Activated T-cell treated with anti-CD3 and anti-CD28 coated beads, Interleukin-2, amount 50 U/mL, for 72 hours (primary cell): ENCODE measurements around the gene SLC5A11. TPM values are rescaled to one million over a fixed set of nuclear protein-coding genes. Genes with fewer than 3 reads are reported as not detected.
A peak's percentile ranks its signal among the peaks of the same experiment; 100 is the strongest.
"Not testable (repeated sequence)": the region's sequence is repeated elsewhere in the genome, so short reads cannot be mapped to it uniquely, and the experiment has no call there.

Experiments
- ATAC-seq, 2 donors: fragments of 150-1000 bp; cut with Tn5 transposase; replicated peaks in 1 of 2; 2 replicates each; pipeline ENCODE4 v1.10.0; 2021; ENCODE audit warnings: moderate library complexity in 2 of 2, mild to moderate bottlenecking in 1 of 2
- DNase-seq, 2 donors: peaks; one replicate each; pipeline ENCODE4 v3.0.0; 2021 to 2022; ENCODE audit warnings: mixed read lengths in 1 of 2
- H3K27ac Mint-ChIP-seq: one replicate; pipeline ENCODE4 v1.8.0; 2022; ENCODE audit warnings: mild to moderate bottlenecking, moderate library complexity, mixed read lengths
- H3K27me3 Mint-ChIP-seq: one replicate; pipeline ENCODE4 v1.8.0; 2022; ENCODE audit warnings: low read depth, mixed read lengths
- H3K36me3 Mint-ChIP-seq, 2 donors: one replicate each; pipeline ENCODE4 v1.8.0; 2022; ENCODE audit warnings: mixed read lengths in 2 of 2, mild to moderate bottlenecking in 1 of 2; ENCODE audit not compliant: insufficient read depth in 2 of 2
- H3K4me1 Mint-ChIP-seq: one replicate; pipeline ENCODE4 v1.8.0; 2022; ENCODE audit warnings: low read depth, mixed read lengths
- H3K4me3 Mint-ChIP-seq, 2 donors: one replicate each; pipeline ENCODE4 v1.8.0; 2022; ENCODE audit warnings: mild to moderate bottlenecking in 2 of 2, mixed read lengths in 2 of 2, moderate library complexity in 2 of 2
- H3K9me3 Mint-ChIP-seq, 2 donors: one replicate each; pipeline ENCODE4 v1.8.0; 2022; ENCODE audit warnings: mixed read lengths in 2 of 2
- total RNA-seq, 2 donors: library from RNA; stranded (reverse); gene quantifications; one replicate each; pipeline ENCODE4 v1.2.3, GENCODE V29; 2022

Gene SLC5A11, protein sequence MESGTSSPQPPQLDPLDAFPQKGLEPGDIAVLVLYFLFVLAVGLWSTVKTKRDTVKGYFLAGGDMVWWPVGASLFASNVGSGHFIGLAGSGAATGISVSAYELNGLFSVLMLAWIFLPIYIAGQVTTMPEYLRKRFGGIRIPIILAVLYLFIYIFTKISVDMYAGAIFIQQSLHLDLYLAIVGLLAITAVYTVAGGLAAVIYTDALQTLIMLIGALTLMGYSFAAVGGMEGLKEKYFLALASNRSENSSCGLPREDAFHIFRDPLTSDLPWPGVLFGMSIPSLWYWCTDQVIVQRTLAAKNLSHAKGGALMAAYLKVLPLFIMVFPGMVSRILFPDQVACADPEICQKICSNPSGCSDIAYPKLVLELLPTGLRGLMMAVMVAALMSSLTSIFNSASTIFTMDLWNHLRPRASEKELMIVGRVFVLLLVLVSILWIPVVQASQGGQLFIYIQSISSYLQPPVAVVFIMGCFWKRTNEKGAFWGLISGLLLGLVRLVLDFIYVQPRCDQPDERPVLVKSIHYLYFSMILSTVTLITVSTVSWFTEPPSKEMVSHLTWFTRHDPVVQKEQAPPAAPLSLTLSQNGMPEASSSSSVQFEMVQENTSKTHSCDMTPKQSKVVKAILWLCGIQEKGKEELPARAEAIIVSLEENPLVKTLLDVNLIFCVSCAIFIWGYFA
- under 1 TPM in 1 of 2 donors, not detected in 1; 0.21 TPM for total RNA-seq

DNA sequence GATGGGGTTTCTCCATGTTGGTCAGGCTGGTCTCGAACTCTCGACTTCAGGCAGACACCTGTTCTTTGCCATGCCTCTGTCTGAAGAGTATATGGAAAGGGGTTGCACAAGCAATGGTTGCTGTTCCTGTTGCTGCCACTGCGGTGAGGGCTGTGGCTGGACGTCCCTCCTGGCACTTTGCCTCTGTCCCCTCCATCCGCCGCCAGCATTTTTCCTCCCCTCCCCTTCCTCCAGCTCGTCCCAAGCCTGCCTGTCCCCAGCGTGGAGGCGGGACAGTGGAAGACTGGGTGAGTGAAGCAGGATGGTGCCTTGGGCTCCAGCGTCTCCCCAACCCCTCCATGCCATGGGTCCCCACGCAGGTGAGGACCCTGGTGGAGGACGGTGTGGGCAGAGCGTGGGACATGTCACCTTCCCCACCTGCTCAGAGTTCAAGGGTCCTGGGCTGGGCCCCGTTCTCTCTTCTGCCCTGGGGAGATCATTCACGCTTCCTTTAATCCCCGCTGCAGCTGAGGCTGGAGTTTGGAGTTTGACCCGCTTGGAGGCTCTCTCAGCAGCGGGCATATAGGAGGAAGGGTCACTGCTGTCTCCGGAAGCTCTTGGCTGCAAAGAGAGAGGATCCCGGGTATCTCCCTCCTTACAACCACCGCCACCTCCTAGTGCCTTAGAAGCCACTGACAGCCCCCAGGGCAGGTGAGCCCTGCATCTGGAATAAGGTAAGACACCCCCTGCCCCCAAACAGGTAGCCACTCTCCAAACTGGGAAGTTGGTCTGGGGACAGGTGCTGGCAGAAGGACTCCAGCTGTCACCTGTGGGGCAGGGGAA, at the start of gene SLC5A11:
TSS of gene SLC5A11 (plus strand) at position 238 of the 822 bp plus-strand sequence. CDS start 12,681 bp downstream, outside the sequence.
- Mint-ChIP-seq H3K27me3 (no peaks in the 10 kb centered on the region), H3K27ac (no peak within 1 kb of the TSS), H3K36me3 (no peaks in the 10 kb centered on the region), H3K4me3 (no peak within 1 kb of the TSS), H3K4me1 (peaks cover 19% of the 10 kb centered on the region), H3K9me3 (no peaks in the 10 kb centered on the region)
- ATAC-seq: no peak
- DNase-seq: no peak

DNA sequence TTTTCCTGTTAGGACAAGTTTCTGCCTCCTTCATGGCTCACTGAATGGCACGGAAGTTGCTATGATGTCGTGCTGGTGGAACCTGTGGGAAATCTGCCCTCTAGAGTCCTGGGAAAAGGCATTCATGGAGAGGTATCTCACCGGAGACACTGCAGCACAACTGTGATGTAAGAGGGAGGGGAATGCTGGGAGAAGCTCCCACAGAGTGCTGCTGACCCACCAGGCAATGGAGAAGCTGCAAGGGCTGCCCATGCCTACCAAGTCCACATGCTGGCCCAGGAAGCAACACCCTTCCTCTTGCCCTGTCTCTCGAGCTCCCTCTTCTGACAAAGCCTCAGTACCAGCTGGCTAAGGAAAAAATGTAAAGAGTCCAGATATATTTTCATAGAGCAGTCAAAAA, 45.2 kb upstream of the SLC5A11 start:
- peak overlapping the region; percentile 25 for H3K27ac Mint-ChIP-seq

DNA sequence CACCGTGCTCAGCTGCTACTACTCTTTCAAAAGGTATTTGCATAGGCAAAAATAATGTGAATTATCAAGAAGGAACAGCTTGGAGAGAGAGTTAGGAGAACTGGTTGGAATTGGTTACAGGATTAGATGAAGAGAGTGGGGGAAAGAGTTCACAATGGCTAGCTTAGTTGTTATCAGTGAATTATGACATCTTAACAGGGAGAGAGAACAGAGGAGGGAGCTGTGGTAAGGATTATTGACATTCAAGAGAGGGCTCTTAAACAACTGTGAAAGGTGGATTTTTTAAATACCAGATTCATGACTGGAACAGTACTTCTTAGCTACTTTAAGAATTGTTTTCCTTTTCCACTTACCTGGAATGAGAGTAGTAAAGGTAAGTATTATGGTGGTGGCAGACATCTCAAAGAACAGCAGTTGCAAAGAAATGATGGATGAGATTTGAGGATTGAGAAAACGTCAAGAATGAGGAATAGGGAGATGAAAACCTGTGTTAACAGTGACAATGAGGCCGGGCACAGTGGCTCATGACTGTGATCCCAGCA, 43.9 kb upstream of the SLC5A11 start:
- H3K9me3 Mint-ChIP-seq: no peaks in the 10 kb centered on the region
- DNase-seq (no peak), ATAC-seq (no peak)
- peaks cover 19 to 56% of the 10 kb centered on the region in 2 donors for H3K36me3 Mint-ChIP-seq
- H3K27ac Mint-ChIP-seq: peak overlapping the region; percentile 66
- no peak overlapping the region for H3K4me3 Mint-ChIP-seq
- no peaks in the 10 kb centered on the region for H3K27me3 Mint-ChIP-seq
- H3K4me1 Mint-ChIP-seq: no peaks in the 10 kb centered on the region

More for the DNA sequence above, 45.2 kb upstream of the SLC5A11 start:
- H3K36me3 Mint-ChIP-seq: peaks cover 17 to 52% of the 10 kb centered on the region in 2 donors
- no peaks in the 10 kb centered on the region for H3K27me3 Mint-ChIP-seq
- DNase-seq (no peak), ATAC-seq (no peak)
- H3K9me3 Mint-ChIP-seq: no peaks in the 10 kb centered on the region
- H3K4me1 Mint-ChIP-seq: no peaks in the 10 kb centered on the region
- H3K4me3 Mint-ChIP-seq: no peak overlapping the region

DNA sequence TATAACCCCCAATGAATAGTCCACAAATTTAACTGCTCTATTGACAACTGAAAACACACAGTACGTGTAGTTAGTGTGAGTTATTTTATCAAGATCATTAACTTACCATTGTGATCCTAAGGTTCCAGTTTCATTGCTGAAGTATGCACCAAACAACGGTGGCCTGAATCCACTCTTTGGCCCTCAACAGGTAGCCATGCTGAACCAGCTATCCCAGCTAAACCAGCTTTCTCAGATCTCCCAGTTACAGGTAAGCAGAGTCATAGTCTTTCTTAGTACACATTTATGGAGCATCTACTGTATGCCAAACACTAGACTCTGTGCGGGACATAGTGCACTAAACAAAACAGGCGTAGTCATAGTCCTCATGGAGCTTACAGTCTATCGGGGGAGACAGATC, 40.3 kb upstream of the SLC5A11 start:
- no peaks in the 10 kb centered on the region for H3K4me1 Mint-ChIP-seq
- no peaks in the 10 kb centered on the region for H3K27me3 Mint-ChIP-seq
- H3K36me3 Mint-ChIP-seq: peaks cover 9 to 49% of the 10 kb centered on the region in 2 donors
- no peak for DNase-seq
- no peak for ATAC-seq
- H3K27ac Mint-ChIP-seq: no peak overlapping the region
- H3K4me3 Mint-ChIP-seq: no peak overlapping the region
- no peaks in the 10 kb centered on the region for H3K9me3 Mint-ChIP-seq

DNA sequence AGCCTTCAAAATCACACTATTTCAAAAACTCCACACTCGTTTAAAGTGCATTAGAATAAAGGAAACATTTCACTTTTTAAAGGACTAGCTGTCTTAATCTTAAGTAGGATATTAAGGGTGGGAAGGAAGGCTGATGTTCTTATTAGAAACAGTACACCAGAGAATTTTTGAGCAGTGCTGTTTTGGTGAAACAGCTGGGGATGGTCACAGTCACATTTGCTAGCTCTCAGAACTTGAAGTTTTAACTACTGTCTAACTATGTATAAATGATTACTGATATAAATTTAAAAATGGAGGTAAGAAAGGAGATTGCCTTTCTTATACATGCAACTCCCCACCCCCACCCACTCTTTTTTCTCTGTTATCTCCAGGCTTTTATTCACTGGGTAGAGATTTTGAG, 38.5 kb upstream of the SLC5A11 start:
- peaks cover 5 to 36% of the 10 kb centered on the region in 2 donors for H3K36me3 Mint-ChIP-seq

DNA sequence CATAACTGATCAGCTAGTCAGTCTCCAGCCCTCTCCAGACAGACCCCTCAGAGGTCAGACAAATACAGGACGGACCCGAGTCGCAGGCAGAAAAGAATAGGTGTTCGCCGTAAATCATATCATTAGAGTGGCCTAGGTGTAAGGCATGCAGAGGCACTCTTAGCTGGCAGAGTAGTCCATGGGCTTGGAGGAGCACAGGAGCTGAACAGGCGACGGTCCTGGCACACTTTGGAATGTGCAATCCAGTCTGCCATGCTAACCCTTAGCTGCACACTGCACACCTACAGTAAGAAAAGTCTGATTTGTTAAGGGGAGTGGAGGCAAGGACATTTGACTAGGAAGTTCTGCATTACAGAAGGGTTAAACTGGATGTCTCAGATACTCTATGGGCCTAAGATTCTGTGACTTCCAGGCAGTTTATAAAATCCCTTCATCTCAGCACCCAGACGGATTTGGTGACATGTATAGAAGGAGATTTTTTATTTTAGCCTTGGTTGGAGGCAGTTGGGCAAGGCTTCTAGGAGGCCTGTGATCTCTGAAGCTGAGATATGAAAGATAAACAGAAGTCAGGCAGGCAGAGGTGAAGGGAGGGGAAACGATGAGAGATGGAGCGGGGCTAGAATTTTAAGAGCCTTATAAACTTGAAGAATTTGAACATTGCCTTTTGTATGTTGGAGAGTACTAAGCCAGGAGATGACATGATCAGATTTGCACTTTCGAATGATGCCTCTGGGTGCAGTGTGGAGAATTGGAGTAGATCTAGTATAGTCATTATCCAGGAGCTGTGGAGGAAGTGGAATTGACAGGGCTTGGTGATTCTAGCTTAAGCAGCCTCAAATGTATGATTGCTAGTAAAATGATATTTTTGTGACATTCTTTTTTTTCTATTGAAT, 34.6 kb upstream of the SLC5A11 start:
- Mint-ChIP-seq H3K9me3 (no peaks in the 10 kb centered on the region), H3K27me3 (no peaks in the 10 kb centered on the region), H3K4me1 (no peaks in the 10 kb centered on the region), H3K4me3 (no peak overlapping the region), H3K36me3 (peaks cover 7 to 31% of the 10 kb centered on the region in 2 donors), H3K27ac (peak overlapping the region; percentile 5)
- DNase-seq (no peak), ATAC-seq (no peak)

More for the DNA sequence above, 38.5 kb upstream of the SLC5A11 start:
- ATAC-seq (no peak), DNase-seq (no peak)
- Mint-ChIP-seq H3K9me3 (no peaks in the 10 kb centered on the region), H3K27me3 (no peaks in the 10 kb centered on the region), H3K4me1 (no peaks in the 10 kb centered on the region), H3K4me3 (no peak overlapping the region), H3K27ac (peak overlapping the region; percentile 31)

DNA sequence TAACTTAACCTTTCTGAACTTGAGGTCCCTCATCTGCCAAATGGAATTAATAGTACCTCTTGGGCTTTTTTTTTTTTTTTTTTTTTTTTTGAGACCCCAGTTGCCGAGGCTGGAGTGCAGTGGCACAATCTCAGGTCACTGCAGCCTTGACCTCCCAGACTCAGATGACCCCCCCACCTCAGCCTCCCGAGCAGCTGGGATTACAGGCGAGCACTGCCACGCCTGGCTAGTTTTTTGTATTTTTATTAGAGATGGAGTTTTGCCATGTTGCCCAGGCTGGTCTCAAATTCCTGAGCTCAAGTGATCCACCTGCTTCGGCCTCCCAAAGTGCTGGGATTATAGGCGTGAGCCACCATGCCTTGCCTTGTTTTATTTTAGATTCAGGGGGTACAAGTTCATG, 33.0 kb upstream of the SLC5A11 start:
- DNase-seq, H3K9me3 Mint-ChIP-seq, ATAC-seq, H3K4me1 Mint-ChIP-seq, H3K4me3 Mint-ChIP-seq, H3K27me3 Mint-ChIP-seq, H3K27ac Mint-ChIP-seq: not testable (repeated sequence)
- H3K36me3 Mint-ChIP-seq: peaks cover 9 to 23% of the 10 kb centered on the region in 2 donors

DNA sequence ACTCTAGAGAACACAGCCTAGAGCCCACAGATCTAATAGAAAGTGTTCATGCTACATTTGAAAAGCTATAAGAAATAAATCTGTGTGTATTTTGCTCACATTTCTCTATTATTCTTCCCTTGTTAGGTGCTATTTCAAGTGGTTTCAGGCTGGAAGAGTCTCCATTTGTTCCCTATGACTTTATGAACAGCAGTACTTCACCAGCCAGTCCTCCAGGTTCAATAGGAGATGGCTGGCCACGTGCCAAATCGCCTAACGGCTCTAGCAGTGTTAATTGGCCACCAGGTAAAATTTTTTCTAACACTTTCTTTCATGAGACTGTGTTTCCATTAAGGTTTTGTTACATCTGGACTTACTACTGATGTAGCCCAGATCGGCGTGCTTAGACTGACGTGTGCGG, 30.7 kb upstream of the SLC5A11 start:
- no peak for ATAC-seq
- Mint-ChIP-seq H3K36me3 (peaks cover 14 to 31% of the 10 kb centered on the region in 2 donors), H3K27ac (peak overlapping the region; percentile 32)

DNA sequence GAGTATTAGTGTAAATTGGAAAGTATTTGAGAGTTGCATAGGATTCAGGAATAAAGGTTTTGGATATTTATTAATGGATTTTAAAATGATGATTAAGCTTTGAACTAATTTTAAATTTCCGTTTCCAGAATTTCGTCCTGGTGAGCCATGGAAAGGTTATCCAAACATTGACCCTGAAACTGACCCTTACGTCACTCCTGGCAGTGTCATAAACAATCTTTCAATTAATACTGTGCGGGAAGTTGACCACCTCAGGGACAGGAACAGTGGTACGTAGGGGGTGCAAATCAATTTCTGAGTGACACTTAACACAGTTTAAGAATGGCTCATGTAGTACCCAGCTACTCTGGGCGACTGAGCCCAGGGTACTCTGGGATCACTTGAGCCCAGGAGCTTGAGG, 29.1 kb upstream of the SLC5A11 start:
- Mint-ChIP-seq H3K36me3 (peaks cover 15 to 32% of the 10 kb centered on the region in 2 donors), H3K9me3 (no peaks in the 10 kb centered on the region), H3K27me3 (no peaks in the 10 kb centered on the region), H3K4me3 (no peak overlapping the region), H3K4me1 (no peaks in the 10 kb centered on the region), H3K27ac (no peak overlapping the region)
- DNase-seq (no peak), ATAC-seq (no peak)

More for the DNA sequence above, 30.7 kb upstream of the SLC5A11 start:
- Mint-ChIP-seq H3K27me3 (no peaks in the 10 kb centered on the region), H3K4me1 (no peaks in the 10 kb centered on the region), H3K4me3 (no peak overlapping the region), H3K9me3 (no peaks in the 10 kb centered on the region)
- DNase-seq: no peak

DNA sequence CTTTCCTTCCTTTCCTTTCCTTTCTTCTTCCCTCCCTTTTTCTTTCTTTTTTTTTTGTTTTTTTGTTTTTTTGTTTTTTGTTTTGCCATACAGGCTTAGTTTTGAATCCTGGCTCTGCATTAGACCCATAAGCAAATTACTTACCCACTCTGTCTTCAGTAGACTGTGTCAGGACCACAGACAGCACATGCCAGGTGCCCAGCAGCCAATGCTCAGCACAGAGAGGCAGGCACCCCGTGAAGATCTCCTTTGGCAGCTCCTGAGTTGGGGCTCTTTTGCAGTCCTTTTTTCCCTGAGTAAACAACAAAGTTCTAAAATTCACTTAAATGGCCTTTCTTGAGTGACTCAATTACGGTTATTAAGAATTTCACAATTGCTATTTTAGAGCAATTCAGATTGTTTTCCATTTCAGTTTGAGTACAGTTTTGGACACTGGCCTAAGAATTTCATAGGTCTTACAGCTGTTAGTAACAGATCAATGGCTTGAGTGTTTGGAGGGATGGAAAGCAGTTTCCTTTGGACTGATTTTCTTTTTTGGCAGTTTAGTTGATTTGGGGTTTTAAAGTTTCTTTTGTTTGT, 26.2 kb upstream of the SLC5A11 start:
- H3K4me3 Mint-ChIP-seq: no peak overlapping the region
- peaks cover 13 to 29% of the 10 kb centered on the region in 2 donors for H3K36me3 Mint-ChIP-seq
- H3K27me3 Mint-ChIP-seq: no peaks in the 10 kb centered on the region

DNA sequence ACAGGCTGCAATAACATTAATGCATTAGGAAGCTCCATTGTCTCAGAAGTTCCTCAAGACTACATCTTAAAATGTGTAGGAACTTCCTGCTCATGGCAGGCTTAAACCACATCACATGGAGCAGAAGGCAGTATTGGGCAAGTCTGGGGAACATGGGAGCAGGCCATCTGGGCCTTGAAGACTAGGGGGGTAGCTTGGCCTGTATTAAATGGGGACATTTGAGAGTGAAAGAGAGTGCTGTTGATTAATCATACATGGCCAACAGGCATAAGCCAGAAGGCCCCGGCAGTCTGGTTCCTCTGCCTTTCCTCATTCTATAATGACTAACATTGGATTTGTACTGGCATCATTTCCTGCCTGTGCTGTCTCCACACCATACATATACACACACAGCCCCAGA, 25.2 kb upstream of the SLC5A11 start:
- Mint-ChIP-seq H3K4me3 (no peak overlapping the region), H3K36me3 (peaks cover 9 to 23% of the 10 kb centered on the region in 2 donors), H3K4me1 (no peaks in the 10 kb centered on the region), H3K27me3 (no peaks in the 10 kb centered on the region), H3K9me3 (no peaks in the 10 kb centered on the region), H3K27ac (peak overlapping the region; percentile 23)
- no peak for DNase-seq
- ATAC-seq: no peak

More for the DNA sequence above, 26.2 kb upstream of the SLC5A11 start:
- Mint-ChIP-seq H3K27ac (peak overlapping the region; percentile 48), H3K4me1 (no peaks in the 10 kb centered on the region), H3K9me3 (no peaks in the 10 kb centered on the region)
- ATAC-seq (no peak), DNase-seq (no peak)

DNA sequence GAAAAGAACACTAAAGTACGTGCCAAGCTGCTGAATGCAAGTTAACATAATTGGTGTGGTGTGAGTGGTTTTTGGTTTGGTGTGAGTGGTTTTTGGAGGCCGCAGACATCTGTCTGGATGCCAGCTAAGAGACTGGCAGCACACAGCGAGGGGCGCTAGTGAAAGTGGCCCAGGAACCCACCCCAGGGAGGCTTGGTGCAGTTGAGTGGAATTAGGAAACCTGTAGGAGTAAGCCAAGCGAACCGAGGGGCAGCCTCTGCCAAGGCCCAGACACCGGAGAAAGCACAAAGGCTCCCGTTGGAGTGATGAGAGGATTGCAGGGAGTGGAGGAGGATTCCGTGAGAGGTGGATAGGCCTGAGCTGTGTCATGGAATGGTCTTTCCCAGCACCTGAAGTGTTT, 24.6 kb upstream of the SLC5A11 start:
- H3K27me3 Mint-ChIP-seq: no peaks in the 10 kb centered on the region
- H3K27ac Mint-ChIP-seq: peak overlapping the region; percentile 23
- peaks cover 9 to 26% of the 10 kb centered on the region in 2 donors for H3K36me3 Mint-ChIP-seq

More for the DNA sequence above, 24.6 kb upstream of the SLC5A11 start:
- H3K4me1 Mint-ChIP-seq: no peaks in the 10 kb centered on the region
- no peak for ATAC-seq
- H3K9me3 Mint-ChIP-seq: no peaks in the 10 kb centered on the region
- H3K4me3 Mint-ChIP-seq: no peak overlapping the region
- DNase-seq: no peak
